HepG2 (cell line): Measurements from ENCODE around the gene OSBPL1A. TPM values are rescaled to one million over a fixed set of nuclear protein-coding genes. Genes with fewer than 3 reads are reported as not detected.
A peak's percentile ranks its signal among the peaks of the same experiment; 100 is the strongest.

Experiments
- ATAC-seq: fragments of 200-7000 bp; cut with Tn5 transposase; 3 replicates; pipeline ENCODE4 v1.9.1; 2020; ENCODE audit warnings: mild to moderate bottlenecking, moderate library complexity
- BruUV-seq: library from RNA; stranded (reverse); fragments of 400-500 nt; replicated peaks from 2 replicates; lab custom pipeline; 2021; lab: Mats Ljungman, UMichigan
- CTCF ChIA-PET: fragments of 300-600 bp; formaldehyde crosslinking; extraction: SDS; loops from one replicate; lab custom pipeline; 2021; ENCODE audit warnings: low total read pairs, inconsistent platforms, low intra/inter-chr PET ratio; lab: Yijun Ruan, JAX
- POLR2A ChIA-PET: fragments of 350-600 bp; sonication (Branson Sonifier 250); formaldehyde crosslinking; loops from one replicate; lab custom pipeline; 2020; ENCODE audit warnings: antibody characterized with exemption, inconsistent platforms; lab: Yijun Ruan, JAX
- DNase-seq: peaks from one replicate; pipeline ENCODE4 v3.0.0-alpha.2; 2015; ENCODE audit warnings: low spot score
- FAIRE-seq: peaks from 3 replicates; lab custom pipeline; 2011; peaks lifted over from hg19 to GRCh38; lab: Jason Lieb, UNC
- H2AFZ ChIP-seq: one replicate; pipeline ENCODE4 v1.6.1; 2011; ENCODE audit warnings: low read length, inconsistent platforms
- H3K27ac ChIP-seq: fragments of 300-600 bp; 3 replicates; pipeline ENCODE4 v1.8.0; 2011; ENCODE audit warnings: mixed run types, mild to moderate bottlenecking, mixed read lengths, low read length, inconsistent platforms; ENCODE audit not compliant: insufficient read depth; ENCODE audit errors: extremely low read length
- H3K27me3 ChIP-seq, 2 experiments: fragments of 200-600 bp in 1 of 2; 2 replicates in 1 of 2; 3 replicates in 1 of 2; pipeline versions ENCODE4 v1.6.0 to v1.8.0; 2011; ENCODE audit warnings: low read length in 2 of 2, mild to moderate bottlenecking in 2 of 2, moderate library complexity in 2 of 2, inconsistent platforms in 1 of 2; ENCODE audit not compliant: insufficient read depth in 2 of 2, control insufficient read depth in 1 of 2
- H3K36me3 ChIP-seq, 2 experiments: fragments of 200-600 bp in 1 of 2; replicated peaks in 1 of 2; 2 replicates in 1 of 2; 3 replicates in 1 of 2; pipeline versions ENCODE4 v1.5.1 to v1.8.0; 2011; ENCODE audit warnings: low read length in 2 of 2, inconsistent platforms in 1 of 2; ENCODE audit not compliant: insufficient read depth in 2 of 2, control insufficient read depth in 1 of 2
- H3K4me1 ChIP-seq: 2 replicates; pipeline ENCODE4 v1.5.1; 2012; ENCODE audit warnings: low read length, inconsistent platforms; ENCODE audit not compliant: insufficient read depth
- H3K4me2 ChIP-seq: 2 replicates; pipeline ENCODE4 v1.6.0; 2011; ENCODE audit warnings: low read depth, low read length, inconsistent platforms
- H3K4me3 ChIP-seq, 3 experiments: fragments of 200-600 bp in 1 of 3; sonication (generic), shearing (Covaris generic) in 1 of 3; replicated peaks in 1 of 3; 2 replicates each; pipeline ENCODE4 v1.5.1; 2011 to 2016; ENCODE audit warnings: low read length in 3 of 3, inconsistent platforms in 2 of 3, low read depth in 2 of 3, mild to moderate bottlenecking in 2 of 3, control low read depth in 1 of 3, mixed read lengths in 1 of 3; ENCODE audit not compliant: insufficient read depth in 1 of 3
- H3K79me2 ChIP-seq: one replicate; pipeline ENCODE4 v1.6.1; 2011; ENCODE audit warnings: low read length, inconsistent platforms; ENCODE audit not compliant: insufficient read depth
- H3K9ac ChIP-seq: 2 replicates; pipeline ENCODE4 v1.6.0; 2011; ENCODE audit warnings: mild to moderate bottlenecking, low read depth, low read length, inconsistent platforms; ENCODE audit not compliant: insufficient read depth
- H3K9me3 ChIP-seq: 2 replicates; pipeline ENCODE4 v1.5.1; 2012; ENCODE audit warnings: mild to moderate bottlenecking, low read length
- H4K20me1 ChIP-seq: 2 replicates; pipeline ENCODE4 v1.6.0; 2011; ENCODE audit warnings: inconsistent platforms, mild to moderate bottlenecking, low read length, moderate library complexity; ENCODE audit not compliant: insufficient read depth
- ATF7 ChIP-seq, 2 experiments: fragments of 450-650 bp in 1 of 2; sonication (generic) in 1 of 2; formaldehyde crosslinking in 1 of 2; IDR thresholded peaks; 2 replicates each; pipeline versions ENCODE4 v1.4.0 to v1.6.1; 2016 to 2020; ENCODE audit warnings: antibody characterized with exemption in 1 of 2, mild to moderate bottlenecking in 1 of 2, missing genetic modification reagents in 1 of 2
- CEBPG ChIP-seq: IDR thresholded peaks from 2 replicates; pipeline ENCODE4 v1.6.1; 2016
- E2F2 ChIP-seq: sonication (generic); formaldehyde crosslinking; IDR thresholded peaks from 2 replicates; pipeline ENCODE4 v1.4.0; 2020; ENCODE audit warnings: missing genetic modification reagents, borderline replicate concordance
- GRHL1 ChIP-seq: sonication (generic); formaldehyde crosslinking; conservative IDR thresholded peaks from 2 replicates; pipeline ENCODE4 v1.8.0; 2022; ENCODE audit warnings: missing genetic modification reagents
- NFYC ChIP-seq: IDR thresholded peaks from 2 replicates; pipeline ENCODE4 v1.6.1; 2016; ENCODE audit warnings: missing genetic modification reagents, missing compliant biosample characterization
- RNF2 ChIP-seq: fragments of 450-650 bp; conservative IDR thresholded peaks from 2 replicates; pipeline ENCODE4 v1.6.1; 2016; ENCODE audit warnings: low read depth
- ZBTB2 ChIP-seq: sonication (generic); formaldehyde crosslinking; IDR thresholded peaks from 2 replicates; pipeline ENCODE4 v1.8.0; 2022; ENCODE audit warnings: low read depth, missing genetic modification reagents
- ZBTB37 ChIP-seq: sonication (generic); formaldehyde crosslinking; IDR thresholded peaks from 2 replicates; pipeline ENCODE4 v1.4.0; 2020; ENCODE audit warnings: mild to moderate bottlenecking, missing genetic modification reagents
- ZNF136 ChIP-seq: sonication (generic); formaldehyde crosslinking; IDR thresholded peaks from 2 replicates; pipeline ENCODE4 v1.8.1; 2022; ENCODE audit warnings: low read depth, mild to moderate bottlenecking, moderate library complexity, missing genetic modification reagents
- WGBS: methylation state at CpG from one replicate; pipeline ENCODE4 v1.1.6; 2017; ENCODE audit warnings: low lambda C conversion rate; 5-methylcytosine and 5-hydroxymethylcytosine counted together
- in situ Hi-C: cut with HindIII; loops from 2 replicates; pipeline ENCODE4 v1.10.0; 2017; ENCODE audit warnings: low pct_unique_long_range_greater_than_20kb; ENCODE audit not compliant: extremely low pct_ligation_motif_present
- intact Hi-C: fragments of 100-400 bp; cut with micrococcal nuclease; formaldehyde crosslinking; loops from one replicate; pipeline ENCODE4 v1.10.0; 2022; ENCODE audit not compliant: unreplicated experiment
- polyA plus RNA-seq, 8 experiments: library from polyadenylated mRNA; depleted of rRNA in 3 of 8; stranded (reverse) in 7 of 8; unstranded in 1 of 8; fragments of >200 nt; fragmentation: Illumina TruSeq in 4 of 8; extraction: Trizol in 4 of 8; gene quantifications; 2 replicates each; pipeline versions ENCODE4 v1.2.1 to v1.2.3, GENCODE V29; 2011 to 2016; ENCODE audit warnings: low read depth in 4 of 8, missing spikeins in 1 of 8, mixed read lengths in 1 of 8; ENCODE audit not compliant: insufficient read depth in 1 of 8
- total RNA-seq, 5 experiments: library from RNA; depleted of rRNA; stranded (reverse); fragments of >200 nt; fragmentation: Illumina TruSeq; extraction: Trizol; gene quantifications; 2 replicates each; pipeline ENCODE4 v1.2.3, GENCODE V29; 2016; ENCODE audit warnings: low read depth in 1 of 5

Gene OSBPL1A
- total and polyA plus RNA-seq, 2 of the 13 experiments (the other 11 are each of a cell fraction or from before 2014, with no cell fraction given) = 0.02 TPM; not detected in 1

GRCh38 chr18:24214144-24214543 is 183.5 kb downstream of the OSBPL1A start:
- Histone ChIP-seq H3K9ac (no peak overlapping the region), H3K27ac (no peak overlapping the region), H3K27me3 (no peaks in the 10 kb centered on the region), H3K79me2 (no peaks in the 10 kb centered on the region), H3K9me3 (no peaks in the 10 kb centered on the region), H3K36me3 (no peaks in the 10 kb centered on the region), H2AFZ (no peak overlapping the region), H3K4me2 (no peak overlapping the region), H3K4me1 (peaks cover 14% of the 10 kb centered on the region), H3K4me3 (no peak overlapping the region), H4K20me1 (no peaks in the 10 kb centered on the region)
- no peak for DNase-seq
- no peak for FAIRE-seq
- TF ChIP-seq RNF2 (no peak), CEBPG (no peak), ZNF136 (CRISPR knock-in tag) (no peak), GRHL1 (CRISPR knock-in tag) (no peak), ZBTB2 (CRISPR knock-in tag) (no peak), E2F2 (no peak), NFYC (CRISPR knock-in tag) (no peak), ZBTB37 (CRISPR knock-in tag) (no peak), ATF7 (IDR thresholded peaks at IDR 0.05) (no peak), ATF7 (CRISPR knock-in tag; IDR thresholded peaks at IDR 0.05) (no peak)
- CTCF ChIA-PET = no interaction called here
- in situ Hi-C loops (no loop called here), intact Hi-C loops (no loop called here)
- WGBS = 35% methylated on average over 6 of the region's 6 CpGs
- peak; percentile 41; the same call in 2 of the 3 replicates for ATAC-seq
- POLR2A ChIA-PET = no interaction called here
- BruUV-seq = no TSS peak
